ENCODE results near the gene CORO2A. TPM values are rescaled to one million over a fixed set of nuclear protein-coding genes. Genes with fewer than 3 reads are reported as not detected.

CORO2A gene
- total and polyA plus RNA-seq, 11 donors = 0.09 to 2.2 (median 0.22) TPM

GRCh38 chr9:98144631-98145030 is 47.8 kb downstream of the CORO2A start:
- Histone ChIP-seq H3K4me1 (no peaks in the 10 kb centered on the region), H3K27ac (no peak overlapping the region), H3K36me3 (no peaks in the 10 kb centered on the region), H3K9me3 (no peaks in the 10 kb centered on the region), H3K4me3 (no peak overlapping the region), H3K27me3 (no peaks in the 10 kb centered on the region)
- TF ChIP-seq POLR2A (IDR thresholded peaks at IDR 0.05) (no peak), CTCF (IDR thresholded peaks at IDR 0.05) (no peak)
- ATAC-seq (no peak), DNase-seq (no peak)
- WGBS, 4 donors = 63 to 98% (median 94%) methylated on average over 3 of the region's 3 CpGs
- intact Hi-C loops (cut with DNase I) = no loop called here

- Histone ChIP-seq H3K36me3 (no peaks in the 10 kb centered on the region), H3K4me3 (no peak overlapping the region), H3K9me3 (no peaks in the 10 kb centered on the region), H3K4me1 (no peaks in the 10 kb centered on the region), H3K27ac (no peak overlapping the region), H3K27me3 (no peaks in the 10 kb centered on the region)
- WGBS, 4 donors = 89 to 96% (median 92%) methylated on average over 4 of the region's 4 CpGs
- no peak for ATAC-seq
- TF ChIP-seq POLR2A (IDR thresholded peaks at IDR 0.05) (no peak), CTCF (IDR thresholded peaks at IDR 0.05) (no peak)
- intact Hi-C loops (cut with DNase I) = no loop called here
- DNase-seq = no peak
Measured at GRCh38 chr9:98144076-98144475, 48.4 kb downstream of the CORO2A start.

- DNase-seq = no peak
- no peak for ATAC-seq
- WGBS, 4 donors = 92 to 96% (median 93%) methylated on average over 4 to 8 of the region's 8 CpGs
- Histone ChIP-seq H3K36me3 (no peaks in the 10 kb centered on the region), H3K9me3 (no peaks in the 10 kb centered on the region), H3K4me3 (no peak overlapping the region), H3K4me1 (no peaks in the 10 kb centered on the region), H3K27ac (no peak overlapping the region), H3K27me3 (peaks cover 0 to 2% (median 0%) of the 10 kb centered on the region in 9 donors)
- TF ChIP-seq POLR2A (IDR thresholded peaks at IDR 0.05) = no peak
- TF ChIP-seq CTCF (IDR thresholded peaks at IDR 0.05) = no peak
- intact Hi-C loops (cut with DNase I) = no loop called here
Measured at GRCh38 chr9:98142925-98143481, 49.4 kb downstream of the CORO2A start.

GRCh38 chr9:98142182-98142907 is 50.1 kb downstream of the CORO2A start:
- Histone ChIP-seq H3K27me3 (peaks cover 0 to 2% (median 0%) of the 10 kb centered on the region in 9 donors), H3K4me1 (no peaks in the 10 kb centered on the region), H3K4me3 (no peak overlapping the region), H3K27ac (no peak overlapping the region), H3K9me3 (no peaks in the 10 kb centered on the region), H3K36me3 (no peaks in the 10 kb centered on the region)
- TF ChIP-seq CTCF (IDR thresholded peaks at IDR 0.05) (no peak), POLR2A (IDR thresholded peaks at IDR 0.05) (no peak)
- intact Hi-C loops (cut with DNase I) = no loop called here
- ATAC-seq = peak in 2 of 4 donors; percentile 38 to 49
- DNase-seq = no peak
- WGBS, 4 donors = 80 to 88% (median 86%) methylated on average over 11 to 13 of the region's 13 CpGs

All from heart left ventricle (tissue), 16 donors.